Activated CD4-positive, alpha-beta T cell treated with anti-CD3 and anti-CD28 coated beads, Interleukin-2, amount 50 U/mL, for 4 hours (primary cell): ENCODE results near the gene SLC25A42.

Experiments used
- DNase-seq, 2 experiments: peaks; one replicate each; pipeline ENCODE4 v3.0.0-alpha.2; 2020

SLC25A42 gene

DNA sequence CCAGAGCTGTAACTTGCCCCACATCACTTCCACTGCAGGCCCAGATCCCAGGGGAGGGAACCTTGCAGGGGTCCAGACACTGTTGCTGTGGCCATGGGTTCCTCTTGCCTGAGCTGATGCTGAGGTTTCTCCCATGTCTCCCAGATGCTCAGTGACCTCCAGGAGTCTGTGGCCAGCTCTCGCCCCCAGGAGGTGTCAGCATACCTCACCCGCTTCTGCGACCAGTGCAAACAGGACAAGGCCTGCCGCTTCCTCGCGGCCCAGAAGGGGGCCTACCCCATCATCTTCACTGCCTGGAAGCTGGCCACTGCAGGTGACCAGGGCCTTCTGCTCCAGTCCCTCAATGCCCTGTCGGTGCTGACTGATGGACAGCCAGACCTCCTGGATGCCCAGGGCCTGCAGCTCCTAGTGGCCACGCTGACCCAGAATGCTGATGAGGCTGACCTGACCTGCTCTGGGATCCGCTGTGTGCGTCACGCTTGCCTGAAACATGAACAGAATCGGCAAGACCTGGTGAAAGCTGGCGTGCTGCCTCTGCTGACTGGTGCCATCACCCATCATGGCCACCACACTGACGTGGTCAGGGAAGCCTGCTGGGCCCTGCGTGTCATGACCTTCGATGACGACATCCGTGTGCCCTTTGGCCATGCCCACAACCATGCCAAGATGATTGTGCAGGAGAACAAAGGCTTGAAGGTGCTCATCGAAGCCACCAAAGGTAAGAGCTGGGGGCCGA lies 12.1 kb upstream of the SLC25A42 start:
- DNase-seq = no peak

GRCh38 chr19:19052921-19053320 lies 10.9 kb upstream of the SLC25A42 start:
- no peak for DNase-seq

- DNase-seq = peak; percentile 45 to 51
Measured at GRCh38 chr19:19053508-19054314, 10.1 kb upstream of the SLC25A42 start.

DNA sequence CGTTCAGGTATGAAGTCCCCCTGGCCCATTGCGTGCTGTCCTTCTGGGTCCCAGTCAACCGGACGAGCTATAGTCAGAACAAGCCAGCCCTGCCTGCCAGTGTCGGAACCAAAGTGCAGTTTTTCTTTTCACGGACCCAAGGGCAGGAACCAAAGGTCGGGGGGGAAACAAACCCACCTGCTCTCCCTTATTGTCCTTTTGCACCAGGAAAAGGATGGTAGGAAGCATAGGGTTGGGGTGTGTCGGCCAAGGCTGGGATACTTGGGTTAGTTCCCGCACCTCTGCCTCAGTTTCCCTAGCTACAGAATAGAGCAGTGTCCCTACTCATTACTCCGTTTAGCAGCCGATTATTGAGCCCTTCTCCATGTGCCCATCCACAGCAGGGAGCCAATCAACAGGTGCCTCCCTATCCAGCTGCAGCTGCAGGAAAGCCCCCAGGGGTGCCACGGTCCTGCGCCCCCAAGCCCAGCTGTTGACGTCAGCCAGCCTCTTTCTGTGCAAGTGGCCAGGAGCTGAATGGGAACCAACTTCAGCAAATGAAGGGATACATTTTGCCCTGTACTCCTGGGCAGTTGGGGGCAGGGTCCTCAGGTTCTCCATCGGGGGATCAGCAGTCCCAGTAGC lies 9.4 kb upstream of the SLC25A42 start:
- no peak for DNase-seq

DNA sequence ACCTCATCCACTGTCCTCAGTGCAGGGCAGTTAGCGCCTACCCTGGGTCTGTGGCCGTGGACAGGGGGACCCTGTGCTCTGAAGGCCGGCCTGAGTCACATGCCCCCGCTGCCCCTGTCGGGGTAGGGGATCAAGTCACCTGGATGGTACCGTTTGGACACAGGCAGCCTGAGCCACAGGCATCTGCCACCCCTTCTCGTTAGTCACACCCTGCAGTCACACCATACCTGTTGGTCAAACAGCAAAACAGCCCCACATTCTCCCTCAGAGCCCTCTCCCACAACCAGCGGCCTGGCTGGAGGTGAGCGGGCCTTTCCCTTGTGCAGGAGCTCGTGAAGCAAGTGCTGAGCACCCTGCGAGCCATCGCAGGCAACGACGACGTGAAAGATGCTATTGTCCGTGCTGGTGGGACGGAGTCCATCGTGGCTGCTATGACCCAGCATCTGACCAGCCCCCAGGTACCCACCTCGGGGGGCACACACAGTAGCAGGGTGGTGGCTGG lies 8.8 kb upstream of the SLC25A42 start:
- DNase-seq = no peak

DNA sequence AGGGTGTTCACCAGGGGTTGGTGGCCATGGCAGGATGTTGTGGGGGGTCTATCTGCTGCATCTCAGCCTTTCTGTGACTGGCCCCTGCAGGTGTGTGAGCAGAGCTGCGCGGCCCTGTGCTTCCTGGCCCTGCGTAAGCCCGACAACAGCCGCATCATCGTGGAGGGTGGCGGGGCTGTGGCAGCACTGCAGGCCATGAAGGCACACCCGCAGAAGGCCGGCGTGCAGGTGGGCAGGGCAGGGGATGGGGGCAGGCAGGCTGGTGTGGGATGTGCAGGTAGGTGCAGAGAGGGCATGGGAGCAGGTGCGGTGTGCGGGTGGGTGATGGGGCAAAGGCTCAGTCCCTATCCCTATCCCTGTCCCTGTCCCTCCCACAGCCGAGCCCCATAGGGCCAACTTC lies 8.1 kb upstream of the SLC25A42 start:
- no peak for DNase-seq

GRCh38 chr19:19056636-19057275 lies 7.0 kb upstream of the SLC25A42 start:
- DNase-seq = no peak

DNA sequence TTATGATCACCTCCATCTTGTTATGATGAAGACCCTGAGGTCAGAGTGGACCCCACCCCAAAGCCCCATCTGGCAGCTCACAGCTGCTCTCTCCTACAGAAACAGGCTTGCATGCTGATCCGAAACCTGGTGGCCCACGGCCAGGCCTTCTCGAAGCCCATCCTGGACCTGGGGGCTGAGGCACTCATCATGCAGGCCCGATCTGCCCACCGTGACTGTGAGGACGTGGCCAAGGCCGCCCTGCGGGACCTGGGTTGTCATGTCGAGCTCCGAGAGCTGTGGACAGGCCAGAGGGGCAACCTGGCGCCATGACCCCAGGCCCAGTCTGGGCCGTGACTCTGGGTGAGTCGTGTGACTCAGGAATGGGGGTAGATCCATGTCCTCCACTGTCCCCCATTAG lies 6.5 kb upstream of the SLC25A42 start:
- no peak for DNase-seq

DNA sequence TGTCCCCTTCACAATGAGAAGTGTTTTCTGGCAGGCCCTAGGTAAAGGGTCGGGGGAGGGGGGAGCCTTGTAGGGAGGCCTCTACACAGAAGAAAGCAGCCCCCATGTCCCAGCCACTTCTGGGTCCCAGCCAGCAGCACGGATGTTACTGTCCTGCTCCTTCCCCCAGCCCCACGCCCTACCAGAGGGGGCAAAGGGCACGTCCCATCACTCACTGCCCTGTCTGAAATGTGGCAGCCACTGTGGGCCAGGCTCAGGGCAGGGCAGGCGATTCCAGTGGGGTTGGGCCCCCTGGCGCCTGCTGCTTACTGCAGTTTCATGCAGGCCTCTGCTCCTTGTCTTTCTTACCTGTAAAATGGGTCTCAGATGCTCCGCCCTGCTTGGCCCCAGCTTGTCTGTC lies 6.1 kb upstream of the SLC25A42 start:
- no peak for DNase-seq

DNA sequence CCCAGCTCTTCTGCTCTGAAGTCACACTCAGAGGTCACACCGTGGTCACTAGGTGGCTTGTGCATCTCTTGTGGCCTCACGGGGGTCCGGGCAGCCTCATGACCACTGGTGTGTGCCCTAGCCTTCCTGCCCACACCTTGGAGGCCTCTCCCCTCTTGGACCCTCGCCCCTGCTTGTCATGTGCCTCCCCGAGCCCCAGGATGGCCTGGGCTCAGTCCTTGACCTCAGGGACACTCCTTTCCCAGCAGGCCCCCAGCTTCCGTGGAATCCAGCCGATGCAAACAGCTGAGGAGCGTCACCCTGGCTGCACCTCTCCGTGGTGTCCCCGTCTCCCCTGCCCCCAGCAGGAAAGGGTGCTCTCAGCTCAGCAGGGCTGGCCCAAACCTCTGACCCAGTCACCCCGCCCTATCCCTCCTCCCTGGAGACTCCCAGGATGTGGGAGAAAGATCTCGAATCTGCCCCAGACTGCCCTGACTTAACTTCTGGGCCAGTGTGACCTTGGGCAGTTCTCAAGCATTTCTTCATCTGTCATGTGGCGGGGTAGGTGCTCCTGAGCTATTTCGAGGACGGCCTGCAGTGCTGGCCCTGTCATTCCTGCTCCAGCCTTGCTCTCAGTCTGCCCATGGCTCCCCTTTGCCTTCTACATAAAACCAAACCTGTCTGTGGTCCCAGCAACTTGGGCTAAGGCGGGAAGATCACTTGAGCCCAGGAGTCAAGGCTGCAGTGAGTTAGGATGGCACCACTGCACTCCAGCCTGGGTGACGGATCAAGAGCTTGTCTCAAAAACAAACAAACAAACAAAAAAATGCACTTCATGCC lies 4.6 kb upstream of the SLC25A42 start:
- no peak for DNase-seq

GRCh38 chr19:19059837-19060611 lies 3.8 kb upstream of the SLC25A42 start:
- DNase-seq = no peak

- no peak for DNase-seq
Measured at GRCh38 chr19:19061506-19061905, 2.3 kb upstream of the SLC25A42 start.

- no peak for DNase-seq
Measured at GRCh38 chr19:19062454-19063182, 1.2 kb upstream of the SLC25A42 start.

DNA sequence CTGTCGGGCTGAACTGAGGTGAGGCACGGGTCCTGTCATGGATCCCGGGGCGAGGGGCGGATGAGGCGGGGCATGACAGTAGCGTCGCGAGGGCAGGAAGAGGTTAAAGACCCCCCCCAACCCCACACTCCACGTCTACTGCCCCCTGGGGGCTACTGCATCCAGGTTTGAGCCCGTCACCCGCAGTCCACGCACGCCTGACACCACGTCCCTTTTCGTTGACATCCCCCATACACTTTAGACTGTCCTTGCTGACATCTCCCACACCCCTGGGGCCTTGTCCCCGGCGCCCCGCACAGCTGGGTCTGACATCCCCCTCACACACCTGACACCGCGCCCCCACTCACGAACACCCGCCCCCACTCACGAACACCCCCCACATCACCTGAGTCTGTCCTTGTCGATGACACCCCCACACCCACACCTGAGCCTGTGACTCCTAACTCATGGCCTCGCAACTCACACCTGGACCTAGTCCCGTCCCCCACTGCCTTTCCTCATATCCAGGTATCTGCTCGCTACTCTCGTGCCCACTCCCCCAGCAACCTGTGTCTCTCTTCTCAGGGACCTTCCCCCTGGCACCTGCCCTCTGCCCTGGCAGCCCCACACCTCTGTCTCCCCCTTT lies 416 bp downstream of the SLC25A42 start:
- peak in 1 of 2 experiments; percentile 16 for DNase-seq

DNA sequence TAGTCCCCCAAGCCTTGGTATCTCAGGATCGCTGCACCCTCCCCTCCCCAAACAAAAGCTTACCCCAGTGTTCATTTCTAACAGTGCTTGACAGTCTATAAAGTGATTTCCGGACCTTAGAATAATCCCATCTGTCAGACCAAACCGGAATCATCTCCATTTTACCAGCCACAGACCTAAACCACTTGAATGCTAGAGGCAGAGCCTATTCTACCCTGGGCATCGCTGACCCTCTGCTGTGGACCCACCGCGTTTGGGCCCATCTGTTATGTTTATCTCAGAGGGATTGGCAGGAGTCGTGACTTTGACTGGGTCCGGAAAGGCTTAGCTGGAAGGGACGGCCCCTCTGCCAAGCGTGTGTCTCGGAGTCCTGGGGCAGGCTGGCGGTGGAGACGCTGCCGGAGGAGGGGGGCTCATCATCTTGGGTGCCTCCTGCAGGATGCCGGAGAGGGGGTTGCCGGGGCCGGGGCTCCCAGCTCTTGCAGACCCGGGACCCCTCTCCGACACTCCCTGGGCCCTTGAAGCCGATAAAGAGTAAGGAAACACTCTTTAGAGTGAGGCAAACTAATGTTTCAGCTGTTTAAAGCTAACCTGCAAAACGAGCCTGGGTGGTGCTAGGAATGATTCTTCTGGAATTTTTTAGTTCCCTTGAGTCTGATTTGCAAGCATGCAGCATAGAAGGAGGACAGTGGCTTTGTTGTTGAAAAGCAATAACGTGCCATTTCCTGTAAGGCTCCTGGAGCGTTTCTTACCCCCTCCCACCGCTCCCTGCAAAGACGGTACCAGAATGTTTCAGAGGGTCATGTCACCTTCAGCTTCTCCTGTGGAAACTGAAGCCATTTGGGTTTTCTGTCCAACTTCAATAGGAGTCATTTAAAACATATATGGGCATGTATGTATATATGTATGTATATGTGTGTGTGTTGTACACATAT lies 1.3 kb downstream of the SLC25A42 start:
- DNase-seq = peak in 1 of 2 experiments; percentile 20

DNA sequence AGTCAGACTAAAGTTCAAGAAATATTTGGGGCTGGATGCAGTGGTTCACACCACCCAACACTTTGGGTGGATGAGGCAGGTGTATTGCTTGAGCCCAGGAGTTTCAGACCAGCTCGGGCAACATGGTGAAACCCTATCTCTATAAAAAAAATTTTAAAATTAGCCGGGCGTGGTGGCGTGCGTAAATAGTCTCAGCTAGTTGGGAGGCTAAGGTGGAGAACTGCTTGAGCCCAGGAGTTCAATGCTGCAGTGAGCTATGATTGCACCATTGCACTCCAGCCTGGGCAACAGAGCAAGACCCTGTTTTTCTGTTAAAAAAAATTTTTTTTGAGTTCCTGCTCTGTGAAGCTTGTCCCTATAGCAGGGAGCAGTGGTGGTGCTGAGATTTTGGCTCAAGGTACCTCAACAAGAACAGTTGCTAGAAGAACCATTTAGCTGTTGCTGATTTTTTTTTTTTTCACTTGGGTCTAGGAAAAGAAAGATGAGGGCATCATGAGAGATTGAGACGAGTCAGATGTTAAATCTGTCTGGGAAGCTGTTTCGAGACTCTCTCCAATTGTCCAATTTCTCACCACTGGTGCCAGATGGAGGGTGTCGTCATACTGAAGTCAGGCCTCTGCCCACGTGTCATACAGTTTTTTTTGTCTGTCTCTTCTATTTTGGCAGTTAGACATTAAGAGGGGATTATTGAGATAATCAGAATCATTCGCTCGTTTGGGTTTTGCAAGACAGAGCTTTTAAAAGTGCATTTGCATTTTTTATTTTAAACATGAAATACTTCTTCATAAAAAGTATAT lies 3.7 kb downstream of the SLC25A42 start:
- no peak for DNase-seq

DNA sequence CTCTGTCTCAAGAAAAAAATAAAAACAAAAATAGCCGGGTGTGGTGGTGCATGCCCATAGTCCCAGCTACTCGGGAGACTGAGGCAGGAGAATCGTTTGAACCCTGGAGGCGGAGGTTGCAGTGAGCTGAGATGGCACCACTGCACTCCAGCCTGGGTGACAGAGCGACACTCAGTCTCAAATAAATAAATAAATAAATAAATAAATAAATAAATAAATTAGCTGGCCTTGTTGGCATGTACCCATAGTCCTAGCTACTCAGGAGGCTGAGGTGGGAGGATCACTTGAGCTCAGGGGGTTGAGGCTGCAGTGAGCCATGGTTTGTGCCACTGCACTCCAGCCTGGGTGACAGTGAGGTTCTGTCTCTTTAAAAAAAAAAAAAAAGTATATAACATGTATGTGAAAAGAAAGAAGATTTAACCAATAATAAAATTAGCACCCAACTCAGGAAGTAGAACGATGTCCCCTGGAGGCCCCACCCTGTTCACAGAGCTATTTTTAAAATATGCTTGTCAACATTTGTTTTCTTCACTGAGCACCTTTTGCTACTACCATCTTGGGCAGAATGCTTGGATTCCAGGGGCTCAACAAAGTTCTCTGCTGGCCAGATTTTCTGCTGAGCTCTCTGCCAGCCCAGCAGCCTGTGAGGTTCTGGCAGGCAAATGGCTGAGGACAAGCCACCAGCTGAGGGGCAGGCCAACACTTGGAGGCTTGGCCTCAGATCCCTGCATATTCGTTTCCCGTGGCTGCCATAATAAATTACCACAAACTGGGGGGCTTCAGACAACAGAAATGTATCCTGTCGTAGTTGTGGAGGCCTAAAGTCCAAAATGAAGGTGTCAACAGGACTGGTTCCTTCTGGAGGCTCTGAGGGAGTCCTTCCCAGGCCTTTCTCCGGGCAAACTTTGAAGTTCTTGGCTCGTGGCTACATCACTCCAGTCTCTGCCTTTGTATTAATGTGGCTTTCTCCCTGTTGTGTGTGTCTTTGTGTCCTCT lies 5.2 kb downstream of the SLC25A42 start:
- DNase-seq = no peak
